Stimulated activated CD4-positive, alpha-beta T cell treated with anti-CD3 and anti-CD28 coated beads, Interleukin-1b, Interleukin-23, amount 100 ng/mL, for 24 hours (primary cell): Measurements from ENCODE around the gene ZNF326.

Experiments
- DNase-seq, 4 experiments: peaks; one replicate each; pipeline ENCODE4 v3.0.0-alpha.2; 2020; ENCODE audit warnings: low read depth in 4 of 4, low spot score in 1 of 4

The ZNF326 gene

GRCh38 chr1:90074137-90074536, 79.2 kb downstream of the ZNF326 start:
- no peak for DNase-seq

GRCh38 chr1:90074566-90074965, 79.7 kb downstream of the ZNF326 start:
- DNase-seq, result no peak

DNA sequence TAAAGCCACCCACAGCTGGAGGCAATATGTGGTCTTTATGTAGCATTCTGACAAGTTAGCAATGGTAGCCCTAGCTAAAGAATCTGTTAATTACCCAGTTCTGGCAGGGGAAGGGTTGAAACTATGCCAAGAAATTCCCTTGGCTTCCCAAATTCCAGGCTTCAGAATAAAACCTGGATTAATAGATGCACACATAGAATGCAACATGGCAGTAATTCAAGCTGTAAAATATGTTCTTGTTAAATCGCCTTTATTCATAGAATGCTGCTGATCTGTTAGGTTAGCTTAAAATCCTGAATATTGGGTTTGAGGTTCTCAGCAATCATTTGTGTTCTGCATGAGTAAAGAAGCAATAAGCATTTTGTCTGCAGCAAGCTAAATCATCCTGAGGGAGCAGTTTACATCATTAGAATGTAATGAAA, 80.1 kb downstream of the ZNF326 start:
- DNase-seq, result no peak

- DNase-seq, result no peak
Measured at GRCh38 chr1:90083995-90084394, 89.1 kb downstream of the ZNF326 start.
